Smooth muscle cell (in vitro differentiated cells): ENCODE results near the gene HDGFL3. TPM values are rescaled to one million over a fixed set of nuclear protein-coding genes. Genes with fewer than 3 reads are reported as not detected.
A peak's percentile ranks its signal among the peaks of the same experiment; 100 is the strongest.

Experiments
- DNase-seq: peaks from one replicate; lab custom pipeline; 2025; ENCODE audit not compliant: unreplicated experiment; lab: John Stamatoyannopoulos, UW
- H2AFZ ChIP-seq: fragments of 200-600 bp; sonication (generic); 2 replicates; pipeline ENCODE4 v1.6.0; 2016; ENCODE audit warnings: antibody characterized with exemption, low read depth, mild to moderate bottlenecking
- H3F3A ChIP-seq: fragments of 200-600 bp; sonication (generic); 2 replicates; pipeline ENCODE4 v1.6.0; 2017; ENCODE audit warnings: antibody characterized with exemption, low read depth
- H3K27ac ChIP-seq: fragments of 200-600 bp; sonication (generic); 2 replicates; pipeline ENCODE4 v1.5.1; 2016; ENCODE audit warnings: low read depth, mild to moderate bottlenecking
- H3K27me3 ChIP-seq: fragments of 200-600 bp; sonication (generic); 2 replicates; pipeline ENCODE4 v1.6.1; 2016; ENCODE audit warnings: low read depth, mild to moderate bottlenecking
- H3K36me3 ChIP-seq: fragments of 200-600 bp; sonication (generic); 2 replicates; pipeline ENCODE4 v1.5.1; 2016; ENCODE audit warnings: low read depth
- H3K4me1 ChIP-seq: fragments of 200-600 bp; sonication (generic); 2 replicates; pipeline ENCODE4 v1.5.1; 2016; ENCODE audit warnings: low read depth
- H3K4me2 ChIP-seq: fragments of 200-600 bp; sonication (generic); 2 replicates; pipeline ENCODE4 v1.6.0; 2016; ENCODE audit warnings: mild to moderate bottlenecking
- H3K4me3 ChIP-seq: fragments of 200-600 bp; sonication (generic); 2 replicates; pipeline ENCODE4 v1.5.1; 2016; ENCODE audit warnings: mild to moderate bottlenecking
- H3K79me2 ChIP-seq: fragments of 200-600 bp; sonication (generic); 2 replicates; pipeline ENCODE4 v1.6.0; 2016; ENCODE audit warnings: low read depth, mild to moderate bottlenecking
- H3K9ac ChIP-seq: fragments of 200-600 bp; sonication (generic); 2 replicates; pipeline ENCODE4 v1.6.0; 2016; ENCODE audit warnings: low read depth
- H3K9me3 ChIP-seq: fragments of 200-600 bp; sonication (generic); replicated peaks from 2 replicates; pipeline ENCODE4 v1.5.1; 2016; ENCODE audit warnings: low read depth
- H4K20me1 ChIP-seq: fragments of 200-600 bp; sonication (generic); 2 replicates; pipeline ENCODE4 v1.6.0; 2016; ENCODE audit warnings: low read depth
- WGBS: methylation state at CpG from one replicate; pipeline ENCODE4 v1.1.7; 2016; ENCODE audit warnings: low lambda C conversion rate; 5-methylcytosine and 5-hydroxymethylcytosine counted together
- polyA plus RNA-seq: library from polyadenylated mRNA; unstranded; fragments of >200 nt; fragmentation: Nextera tagmentation; extraction: Ambion mirVana; gene quantifications from 2 replicates; pipeline ENCODE4 v1.2.1, GENCODE V29; 2016
- total RNA-seq: library from RNA; depleted of rRNA; stranded (reverse); fragments of >200 nt; gene quantifications from 2 replicates; pipeline ENCODE4 v1.2.3, GENCODE V29; 2014
- TF ChIP-seq, protein P1 (sequence below): fragments of 200-600 bp; sonication (generic); IDR thresholded peaks from 2 replicates; pipeline ENCODE4 v1.5.1; 2017; ENCODE audit warnings: borderline replicate concordance, mild to moderate bottlenecking, antibody characterized with exemption; ENCODE audit not compliant: insufficient read depth, poor library complexity, severe bottlenecking

Gene HDGFL3
- total RNA-seq: 61.0 and 62.5 TPM in 2 replicates
- polyA plus RNA-seq: 36.2 and 44.4 TPM in 2 replicates

DNA sequence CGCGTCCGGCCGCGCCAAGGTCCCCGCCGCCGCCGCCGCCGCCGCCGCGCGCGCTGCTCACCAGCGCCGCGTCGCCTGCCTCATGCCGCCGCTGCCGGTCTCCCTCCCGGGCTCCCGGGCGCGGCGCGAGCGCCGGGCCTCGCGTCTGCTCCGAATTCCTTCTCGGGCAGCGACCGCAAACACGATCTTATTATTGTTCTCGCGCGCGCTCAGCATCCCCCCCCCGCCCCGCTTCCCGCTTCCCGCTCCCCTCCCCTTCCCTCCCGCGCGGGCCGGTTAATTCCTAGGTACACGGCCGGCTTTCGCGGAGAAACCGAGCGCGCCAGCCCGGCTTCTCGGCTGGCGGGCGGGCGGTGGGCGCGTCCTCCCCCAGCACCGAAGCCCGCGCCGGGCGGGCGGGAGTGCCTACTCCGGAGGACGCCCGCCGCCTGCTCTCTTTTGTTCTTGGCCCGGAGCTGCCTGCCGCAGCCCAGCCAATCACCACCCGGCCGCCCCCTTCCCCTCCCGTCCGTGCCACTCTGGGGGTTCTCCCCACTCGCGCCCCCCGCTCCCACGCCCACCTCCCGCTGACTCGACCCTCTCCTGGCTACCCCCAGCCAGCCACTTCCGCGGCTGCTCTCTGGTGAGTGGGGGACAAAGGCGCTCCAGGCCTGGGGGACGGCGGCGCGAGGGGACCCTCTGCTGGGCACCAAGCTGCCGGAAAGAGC is at the start of gene HDGFL3:
Gene HDGFL3, minus strand, starts transcription at position 164 of the 707 bp plus-strand sequence. CDS start 409 bp downstream, outside the sequence.
- H3K79me2 ChIP-seq: peaks cover 45% of the 10 kb centered on the region
- peak within 1 kb of the TSS; percentile 100 for H2AFZ ChIP-seq
- TF ChIP-seq, protein P1, sequence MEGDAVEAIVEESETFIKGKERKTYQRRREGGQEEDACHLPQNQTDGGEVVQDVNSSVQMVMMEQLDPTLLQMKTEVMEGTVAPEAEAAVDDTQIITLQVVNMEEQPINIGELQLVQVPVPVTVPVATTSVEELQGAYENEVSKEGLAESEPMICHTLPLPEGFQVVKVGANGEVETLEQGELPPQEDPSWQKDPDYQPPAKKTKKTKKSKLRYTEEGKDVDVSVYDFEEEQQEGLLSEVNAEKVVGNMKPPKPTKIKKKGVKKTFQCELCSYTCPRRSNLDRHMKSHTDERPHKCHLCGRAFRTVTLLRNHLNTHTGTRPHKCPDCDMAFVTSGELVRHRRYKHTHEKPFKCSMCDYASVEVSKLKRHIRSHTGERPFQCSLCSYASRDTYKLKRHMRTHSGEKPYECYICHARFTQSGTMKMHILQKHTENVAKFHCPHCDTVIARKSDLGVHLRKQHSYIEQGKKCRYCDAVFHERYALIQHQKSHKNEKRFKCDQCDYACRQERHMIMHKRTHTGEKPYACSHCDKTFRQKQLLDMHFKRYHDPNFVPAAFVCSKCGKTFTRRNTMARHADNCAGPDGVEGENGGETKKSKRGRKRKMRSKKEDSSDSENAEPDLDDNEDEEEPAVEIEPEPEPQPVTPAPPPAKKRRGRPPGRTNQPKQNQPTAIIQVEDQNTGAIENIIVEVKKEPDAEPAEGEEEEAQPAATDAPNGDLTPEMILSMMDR: no peak
- H3K4me1 ChIP-seq: peaks cover 24% of the 10 kb centered on the region
- no peaks in the 10 kb centered on the region for H3F3A ChIP-seq
- 1% methylated on average over 18 of the region's 94 CpGs for WGBS
- H3K4me3 ChIP-seq: peak within 1 kb of the TSS; percentile 98
- peak within 1 kb of the TSS; percentile 34 for H3K27ac ChIP-seq
- no peaks in the 10 kb centered on the region for H3K9me3 ChIP-seq
- H4K20me1 ChIP-seq: peaks cover 29% of the 10 kb centered on the region
- H3K4me2 ChIP-seq: peak within 1 kb of the TSS; percentile 87
- peak within 1 kb of the TSS; percentile 78 for H3K9ac ChIP-seq
- no peaks in the 10 kb centered on the region for H3K27me3 ChIP-seq
- DNase-seq: no peak
- no peaks in the 10 kb centered on the region for H3K36me3 ChIP-seq

DNA sequence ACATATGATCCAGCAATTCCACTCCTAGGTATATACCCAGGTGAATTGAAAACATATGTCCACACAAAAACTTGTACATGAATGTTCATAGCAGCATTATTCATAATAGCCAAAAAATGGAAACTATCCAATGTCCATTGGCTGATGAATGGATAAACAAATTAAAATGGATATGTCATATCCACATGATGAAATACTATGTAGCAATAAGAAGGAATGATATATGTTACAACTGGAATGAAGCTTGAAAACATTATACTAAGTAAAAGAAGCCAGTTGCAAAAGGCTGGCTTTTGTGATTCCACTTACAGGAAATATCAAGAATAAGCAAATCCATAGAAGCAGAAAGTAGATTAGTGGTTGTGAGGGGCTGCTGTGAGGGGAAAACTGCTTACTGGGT is 43.2 kb upstream of the HDGFL3 start:
- no peak for DNase-seq

DNA sequence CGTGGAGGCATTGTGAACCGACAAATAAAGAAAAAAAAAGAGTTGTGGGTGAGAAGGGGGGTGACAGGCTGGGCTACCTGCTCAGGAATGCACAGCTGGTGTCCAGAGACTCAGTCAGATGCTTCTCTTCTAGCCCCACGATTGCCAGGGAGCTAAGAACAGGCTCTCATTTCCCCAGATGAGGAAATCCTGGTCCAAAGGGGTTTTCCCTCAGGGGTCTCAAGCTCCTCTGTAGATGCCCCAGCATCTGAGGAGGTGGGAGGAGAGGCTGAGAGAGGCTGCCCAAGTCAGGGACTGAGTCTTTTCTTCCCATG is 41.4 kb upstream of the HDGFL3 start:
- Histone ChIP-seq H2AFZ (no peak overlapping the region), H4K20me1 (no peaks in the 10 kb centered on the region), H3K27me3 (peaks cover 27% of the 10 kb centered on the region), H3K4me1 (no peaks in the 10 kb centered on the region), H3K4me2 (no peak overlapping the region), H3K36me3 (no peaks in the 10 kb centered on the region), H3K4me3 (no peak overlapping the region), H3K9ac (no peak overlapping the region), H3F3A (no peaks in the 10 kb centered on the region), H3K9me3 (no peaks in the 10 kb centered on the region), H3K79me2 (no peaks in the 10 kb centered on the region), H3K27ac (no peak overlapping the region)
- 46% methylated on average over 3 of the region's 3 CpGs for WGBS
- TF ChIP-seq, protein P1: no peak
- DNase-seq: no peak

More for the DNA sequence above, 43.2 kb upstream of the HDGFL3 start:
- H3F3A ChIP-seq: no peaks in the 10 kb centered on the region
- no peak overlapping the region for H2AFZ ChIP-seq
- no peaks in the 10 kb centered on the region for H3K4me1 ChIP-seq
- H3K4me3 ChIP-seq: no peak overlapping the region
- H3K27ac ChIP-seq: no peak overlapping the region
- no peaks in the 10 kb centered on the region for H3K9me3 ChIP-seq
- no peak overlapping the region for H3K9ac ChIP-seq
- H4K20me1 ChIP-seq: no peaks in the 10 kb centered on the region
- H3K36me3 ChIP-seq: no peaks in the 10 kb centered on the region
- H3K79me2 ChIP-seq: no peaks in the 10 kb centered on the region
- H3K4me2 ChIP-seq: no peak overlapping the region
- peaks cover 26% of the 10 kb centered on the region for H3K27me3 ChIP-seq
- TF ChIP-seq, protein P1: no peak
